Measurements from ENCODE around the gene C7orf57. TPM values are rescaled to one million over a fixed set of nuclear protein-coding genes. Genes with fewer than 3 reads are reported as not detected.

Gene C7orf57
- total RNA-seq, 1 donor from 2014 or later: 0.78 TPM

DNA sequence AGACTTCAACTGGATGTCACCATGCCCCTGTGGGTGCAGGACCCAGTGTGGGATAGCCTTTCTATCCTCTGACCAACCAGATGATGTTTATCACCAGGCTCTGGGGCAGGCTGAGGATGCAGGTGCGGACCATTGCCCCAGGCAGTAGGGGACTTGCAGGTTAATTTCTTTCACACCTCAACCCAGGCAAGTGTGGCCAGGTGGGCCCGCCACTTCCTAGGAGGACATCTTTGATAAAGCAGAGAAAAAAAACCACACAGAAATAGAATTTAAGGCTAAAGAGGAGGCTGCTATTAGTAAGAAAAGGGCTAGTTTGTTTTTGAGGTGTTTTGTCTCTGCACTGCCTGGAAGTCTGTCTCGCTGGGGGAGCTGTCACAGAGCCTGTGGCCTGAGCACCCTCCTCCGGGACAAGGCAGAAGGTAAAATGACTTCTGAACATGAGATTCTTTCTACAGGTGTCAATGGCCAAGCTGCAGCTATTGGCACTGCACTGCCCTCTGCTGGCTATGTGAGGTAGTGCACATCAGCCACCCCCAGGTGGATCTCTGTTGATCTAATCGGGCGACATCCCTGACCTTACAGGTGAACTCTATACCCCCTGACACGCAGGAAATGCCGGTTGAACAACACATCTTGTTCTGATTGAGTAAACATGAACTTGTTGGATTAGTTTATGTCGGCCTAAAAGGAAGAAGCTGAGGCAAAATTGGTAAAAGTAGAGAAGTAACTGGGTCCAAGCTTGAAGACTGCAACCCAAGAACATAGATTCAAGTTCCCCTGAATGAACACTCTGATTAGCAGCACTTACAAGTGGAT lies 74.7 kb downstream of the C7orf57 start:
- DNase-seq: peak; percentile 12

GRCh38 chr7:48110868-48111267 lies 75.5 kb downstream of the C7orf57 start:
- DNase-seq: no peak

Other genes starting within 250 kb of the C7orf57 start
- 0.62 TPM for gene PKD1L1, start 87.1 kb upstream of the C7orf57 start, total RNA-seq
- 21.1 TPM for gene HUS1, start 55.9 kb upstream of the C7orf57 start, total RNA-seq
- gene SUN3, start 6.4 kb upstream of the C7orf57 start, total RNA-seq: not detected
- gene UPP1, start 53.7 kb downstream of the C7orf57 start, total RNA-seq: 1.4 TPM
- gene ABCA13, start 135.9 kb downstream of the C7orf57 start, total RNA-seq: 0.16 TPM

Data from occipital lobe (tissue), 2 donors.